ENCODE measurements around the gene ASB4. TPM values are rescaled to one million over a fixed set of nuclear protein-coding genes. Genes with fewer than 3 reads are reported as not detected.
A peak's percentile ranks its signal among the peaks of the same experiment; 100 is the strongest.

The ASB4 gene
- total RNA-seq, 1 experiment from 2014 or later: not detected

- no peaks in the 10 kb centered on the region for H3K9me3 ChIP-seq (ENCODE audit: low read depth, low read length, poor library complexity, severe bottlenecking)
- DNase-seq (ENCODE audit: low spot score): peak; percentile 39
- H3K4me3 ChIP-seq (ENCODE audit: low read depth, low read length, poor library complexity, severe bottlenecking): no peak overlapping the region
- intact Hi-C loops (cut with micrococcal nuclease; ENCODE audit: unreplicated experiment): no loop called here
- TF ChIP-seq EZH2 (IDR thresholded peaks at IDR 0.05; ENCODE audit: borderline replicate concordance, low read depth, low read length, poor library complexity, severe bottlenecking) (no peak), CTCF (conservative IDR thresholded peaks at IDR 0.05; ENCODE audit: low read depth, low read length) (peak; percentile 61)
- ChIA-PET POLR2A (ENCODE audit: low non-redundant PET) (no interaction called here), CTCF (interaction anchor here (0.6 to 1.9 kb wide), 7 partner anchors 10 to 227 kb away, joined by 4 to 13 read pairs (median 7); partner anchors contain the start of gene DYNC1I1)
- BruUV-seq (replicated peaks): no TSS peak
- no peak overlapping the region for H3K27ac ChIP-seq (ENCODE audit: low read depth, low read length, poor library complexity, severe bottlenecking)
- peaks cover 10% of the 10 kb centered on the region for H3K27me3 ChIP-seq (replicated peaks; ENCODE audit: insufficient read depth, low read depth, low read length, poor library complexity)
- H3K36me3 ChIP-seq (ENCODE audit: insufficient read depth, low read length, poor library complexity, severe bottlenecking): no peaks in the 10 kb centered on the region
- peaks cover 5% of the 10 kb centered on the region for H3K4me1 ChIP-seq (ENCODE audit: insufficient read depth, low read length, poor library complexity, severe bottlenecking)
Measured at GRCh38 chr7:95545007-95545615, 59.4 kb downstream of the ASB4 start.

- H3K9me3 ChIP-seq (ENCODE audit: low read depth, low read length, poor library complexity, severe bottlenecking): no peaks in the 10 kb centered on the region
- ChIA-PET CTCF (interaction anchor here (1.3 to 1.9 kb wide), 2 partner anchors 141 to 145 kb away, joined by 10 to 13 read pairs; no protein-coding TSS in a partner anchor), POLR2A (ENCODE audit: low non-redundant PET) (no interaction called here)
- H3K36me3 ChIP-seq (ENCODE audit: insufficient read depth, low read length, poor library complexity, severe bottlenecking): no peaks in the 10 kb centered on the region
- H3K4me3 ChIP-seq (ENCODE audit: low read depth, low read length, poor library complexity, severe bottlenecking): no peak overlapping the region
- peaks cover 11% of the 10 kb centered on the region for H3K4me1 ChIP-seq (ENCODE audit: insufficient read depth, low read length, poor library complexity, severe bottlenecking)
- TF ChIP-seq EZH2 (IDR thresholded peaks at IDR 0.05; ENCODE audit: borderline replicate concordance, low read depth, low read length, poor library complexity, severe bottlenecking) (no peak), CTCF (conservative IDR thresholded peaks at IDR 0.05; ENCODE audit: low read depth, low read length) (no peak)
- no TSS peak for BruUV-seq (replicated peaks)
- no peak for DNase-seq (ENCODE audit: low spot score)
- H3K27ac ChIP-seq (ENCODE audit: low read depth, low read length, poor library complexity, severe bottlenecking): no peak overlapping the region
- intact Hi-C loops (cut with micrococcal nuclease; ENCODE audit: unreplicated experiment): no loop called here
- peaks cover 7% of the 10 kb centered on the region for H3K27me3 ChIP-seq (replicated peaks; ENCODE audit: insufficient read depth, low read depth, low read length, poor library complexity)
Measured at GRCh38 chr7:95545673-95546072, 59.9 kb downstream of the ASB4 start.

GRCh38 chr7:95546647-95547046, 60.9 kb downstream of the ASB4 start:
- intact Hi-C loops (cut with micrococcal nuclease; ENCODE audit: unreplicated experiment): no loop called here
- Histone ChIP-seq H3K27ac (ENCODE audit: low read depth, low read length, poor library complexity, severe bottlenecking) (no peak overlapping the region), H3K27me3 (replicated peaks; ENCODE audit: insufficient read depth, low read depth, low read length, poor library complexity) (no peaks in the 10 kb centered on the region), H3K4me3 (ENCODE audit: low read depth, low read length, poor library complexity, severe bottlenecking) (no peak overlapping the region), H3K9me3 (ENCODE audit: low read depth, low read length, poor library complexity, severe bottlenecking) (no peaks in the 10 kb centered on the region), H3K4me1 (ENCODE audit: insufficient read depth, low read length, poor library complexity, severe bottlenecking) (peaks cover 11% of the 10 kb centered on the region), H3K36me3 (ENCODE audit: insufficient read depth, low read length, poor library complexity, severe bottlenecking) (no peaks in the 10 kb centered on the region)
- TF ChIP-seq EZH2 (IDR thresholded peaks at IDR 0.05; ENCODE audit: borderline replicate concordance, low read depth, low read length, poor library complexity, severe bottlenecking): no peak
- TF ChIP-seq CTCF (conservative IDR thresholded peaks at IDR 0.05; ENCODE audit: low read depth, low read length): no peak
- BruUV-seq (replicated peaks): no TSS peak
- ChIA-PET POLR2A (ENCODE audit: low non-redundant PET) (no interaction called here), CTCF (no interaction called here)
- no peak for DNase-seq (ENCODE audit: low spot score)

All from A673 (cell line).